Stimulated activated CD4-positive, alpha-beta T cell treated with anti-CD3 and anti-CD28 coated beads, Interleukin-2, amount 100 ng/mL, for 4 hours (primary cell): ENCODE data around the gene DTX2.
"Not testable (repeated sequence)": the region's sequence is repeated elsewhere in the genome, so short reads cannot be mapped to it uniquely, and the experiment has no call there.

ENCODE experiments used
- DNase-seq: peaks from one replicate; pipeline ENCODE4 v3.0.0-alpha.2; 2020; ENCODE audit warnings: low read depth

Gene DTX2

DNA sequence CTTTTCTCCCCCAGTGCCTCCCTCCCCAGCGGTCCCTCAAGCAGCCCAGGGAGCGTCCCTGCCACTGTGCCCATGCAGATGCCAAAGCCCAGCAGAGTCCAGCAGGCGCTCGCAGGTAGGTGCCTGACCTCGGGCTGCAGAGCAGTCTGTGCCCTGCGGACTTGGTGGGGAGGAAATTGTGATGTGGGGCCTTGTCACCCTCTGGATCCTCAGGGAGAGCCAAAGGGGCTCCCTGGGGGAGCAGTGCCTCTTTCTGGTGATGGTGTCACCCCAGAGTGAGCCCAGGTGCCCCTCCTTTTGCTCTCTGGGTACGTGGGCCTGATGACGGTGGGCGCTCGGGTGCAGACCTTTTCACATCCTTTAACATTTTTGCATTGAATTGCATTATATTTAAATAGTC, 30.6 kb downstream of the DTX2 start:
- not testable (repeated sequence) for DNase-seq

DNA sequence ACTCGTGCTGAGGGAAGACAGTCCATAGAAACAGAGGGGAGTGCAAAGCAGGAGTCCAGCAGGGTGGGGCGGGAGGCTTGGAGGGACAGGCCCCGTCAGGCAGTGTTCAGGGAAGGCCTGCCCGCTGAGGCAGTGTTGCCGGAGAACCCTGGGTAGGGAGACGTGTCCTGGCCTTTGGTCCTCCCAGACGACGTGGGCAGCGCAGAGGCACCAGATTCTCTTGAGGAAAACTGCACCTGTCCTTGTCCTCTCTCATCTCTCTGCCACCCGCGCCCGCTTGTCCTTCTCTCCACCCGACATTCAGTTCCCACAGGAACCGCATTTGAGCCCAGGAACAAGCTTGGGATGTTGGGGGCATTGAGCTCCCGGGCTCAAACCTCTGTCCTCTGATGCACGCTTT, 34.2 kb downstream of the DTX2 start:
- not testable (repeated sequence) for DNase-seq

DNA sequence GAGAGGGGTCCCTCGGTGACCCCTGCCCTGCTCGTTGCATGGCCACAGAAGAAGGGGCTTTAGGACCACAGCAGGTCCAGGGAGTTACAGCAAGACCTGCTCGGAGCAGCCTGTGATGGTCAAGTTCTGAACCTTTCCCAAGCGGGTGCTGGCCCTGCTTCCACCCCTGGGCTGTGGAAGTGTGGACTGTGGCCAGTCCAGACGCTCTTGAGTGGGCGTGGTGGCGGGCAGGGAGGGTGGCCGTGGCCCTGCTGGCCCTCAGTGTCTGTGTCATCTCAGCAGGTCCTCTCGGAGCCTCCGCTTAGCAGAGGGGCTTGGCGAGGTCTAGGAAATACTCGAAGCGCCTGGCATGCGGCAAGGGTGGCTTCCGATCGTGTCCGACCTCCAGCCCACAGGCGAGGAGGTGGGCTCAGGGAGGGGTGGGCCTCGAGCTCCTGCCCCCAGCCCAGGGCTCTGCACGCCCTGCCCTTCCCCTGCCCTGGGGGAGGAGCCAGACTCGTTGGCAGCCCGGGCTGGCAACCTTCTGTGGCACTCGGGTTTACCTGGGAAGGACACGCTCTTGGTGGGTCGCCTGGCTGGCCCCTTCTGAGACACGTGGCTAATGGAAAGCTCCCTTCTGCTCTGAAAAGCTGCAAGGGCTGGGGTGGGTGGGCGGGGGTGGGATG, 36.5 kb downstream of the DTX2 start:
- DNase-seq: not testable (repeated sequence)

DNA sequence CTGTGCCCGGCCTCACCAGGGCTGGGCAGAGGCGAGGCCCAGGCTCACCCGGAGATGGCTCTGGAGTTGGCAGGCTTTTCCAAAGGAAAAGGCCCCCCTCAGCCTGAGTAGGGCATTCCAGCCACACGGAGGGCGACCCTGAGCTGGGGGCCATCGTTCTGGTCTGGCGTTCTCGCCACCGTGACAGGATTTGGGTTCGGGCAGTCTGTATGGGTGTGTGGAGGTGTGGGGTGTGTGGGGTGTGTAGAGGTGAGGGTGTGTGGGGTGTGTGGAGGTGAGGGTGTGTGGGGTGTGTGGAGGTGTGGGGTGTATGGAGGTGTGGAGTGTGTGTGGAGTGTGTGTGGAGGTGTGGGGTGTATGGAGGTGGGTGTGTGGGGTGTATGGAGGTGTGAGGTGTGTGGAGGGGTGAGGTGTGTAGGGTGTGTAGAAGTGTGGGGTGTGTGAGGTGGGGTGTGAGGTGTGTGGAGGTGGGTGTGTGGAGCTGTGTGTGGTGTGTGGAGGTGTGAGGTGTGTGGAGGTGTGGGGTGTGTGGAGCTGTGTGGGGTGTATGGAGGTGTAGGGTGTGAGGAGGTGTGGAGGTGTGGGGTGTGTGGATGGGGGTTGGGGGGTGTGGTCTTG, 37.2 kb downstream of the DTX2 start:
- DNase-seq: not testable (repeated sequence)

DNA sequence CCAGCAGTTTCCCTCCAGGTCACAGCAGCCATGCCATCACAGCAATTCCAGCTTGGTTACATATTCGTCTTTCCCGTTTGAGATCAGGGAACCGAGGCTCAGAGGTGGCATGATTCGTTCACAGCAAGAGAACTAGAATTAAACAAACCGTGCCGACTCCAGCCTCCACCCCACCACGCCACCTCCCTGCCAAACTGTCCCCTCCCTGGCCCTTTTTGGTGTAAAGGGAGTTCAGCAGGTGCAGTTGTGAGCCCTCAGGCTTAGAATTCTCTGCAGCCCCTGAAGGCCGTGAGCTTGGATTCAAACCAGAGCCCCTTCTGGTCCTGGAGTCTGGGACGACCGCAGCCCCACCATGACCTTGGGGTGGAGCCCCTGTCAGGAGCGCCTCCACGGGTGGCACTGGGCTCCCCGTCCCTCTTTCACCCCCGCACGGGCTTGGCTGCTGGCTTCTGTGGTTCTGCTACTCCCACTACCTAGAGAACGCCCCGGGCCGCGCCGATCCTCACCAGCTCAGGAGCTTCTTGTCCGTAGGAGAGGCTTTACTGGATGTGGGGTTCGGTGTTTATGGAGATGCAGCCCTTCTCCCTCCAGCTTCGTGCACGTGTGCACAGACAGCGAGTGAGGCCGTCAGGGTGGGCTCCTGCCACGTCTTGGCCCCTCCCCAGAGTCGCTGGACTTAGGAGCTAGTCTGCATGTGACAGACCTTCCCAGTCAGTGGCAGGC, 37.9 kb downstream of the DTX2 start:
- not testable (repeated sequence) for DNase-seq

DNA sequence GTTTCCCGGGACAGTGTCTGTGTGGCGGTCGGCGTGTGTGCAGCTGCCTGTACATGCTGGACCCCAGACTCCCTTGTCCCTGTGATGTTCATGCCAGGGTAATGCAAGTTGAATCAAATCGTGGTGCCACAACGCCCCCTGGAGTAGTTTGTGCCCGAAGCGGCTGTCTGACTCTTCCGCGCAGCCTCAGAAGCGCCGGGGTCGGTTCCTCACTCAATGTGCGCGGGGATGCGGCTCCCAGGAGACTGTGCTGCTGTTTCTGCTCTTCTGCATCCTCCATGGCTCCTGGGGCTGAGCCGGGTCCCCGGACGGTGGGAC, 38.4 kb downstream of the DTX2 start:
- not testable (repeated sequence) for DNase-seq

DNA sequence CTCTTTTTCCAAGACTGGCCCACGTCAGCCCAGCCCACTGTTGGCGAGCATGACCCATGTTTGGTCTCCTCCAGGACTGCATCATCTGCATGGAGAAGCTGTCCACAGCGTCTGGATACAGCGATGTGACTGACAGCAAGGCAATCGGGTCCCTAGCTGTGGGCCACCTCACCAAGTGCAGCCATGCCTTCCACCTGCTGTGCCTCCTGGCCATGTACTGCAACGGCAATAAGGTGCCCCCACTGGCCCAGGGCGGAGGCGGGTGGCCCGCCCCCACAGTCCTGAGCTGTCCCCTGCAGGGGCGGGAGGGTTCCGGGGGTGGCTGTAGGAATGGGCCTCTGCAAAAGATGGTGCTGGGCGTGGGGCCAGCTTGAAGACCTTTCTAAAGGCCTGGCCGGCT, 40.7 kb downstream of the DTX2 start:
- not testable (repeated sequence) for DNase-seq

DNA sequence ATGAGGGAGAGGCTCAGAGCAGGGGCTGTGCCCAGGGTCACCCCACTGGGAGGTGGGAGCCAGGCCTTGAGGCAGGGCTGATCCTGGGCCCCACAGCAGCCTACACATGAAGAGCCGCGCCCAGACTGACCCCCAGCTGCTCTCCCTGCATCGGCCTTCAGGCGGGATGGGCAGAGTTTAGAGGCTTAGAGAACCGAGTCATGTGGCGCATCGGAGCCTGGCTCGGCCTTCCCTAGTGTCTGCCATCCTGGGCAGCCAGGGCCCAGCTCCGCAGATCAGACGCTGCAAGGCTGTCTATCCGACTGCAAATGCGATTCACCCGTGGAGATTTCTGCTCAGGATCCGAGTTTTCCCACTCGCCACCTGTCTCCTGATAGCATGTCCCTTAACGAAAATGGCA, 41.3 kb downstream of the DTX2 start:
- not testable (repeated sequence) for DNase-seq

DNA sequence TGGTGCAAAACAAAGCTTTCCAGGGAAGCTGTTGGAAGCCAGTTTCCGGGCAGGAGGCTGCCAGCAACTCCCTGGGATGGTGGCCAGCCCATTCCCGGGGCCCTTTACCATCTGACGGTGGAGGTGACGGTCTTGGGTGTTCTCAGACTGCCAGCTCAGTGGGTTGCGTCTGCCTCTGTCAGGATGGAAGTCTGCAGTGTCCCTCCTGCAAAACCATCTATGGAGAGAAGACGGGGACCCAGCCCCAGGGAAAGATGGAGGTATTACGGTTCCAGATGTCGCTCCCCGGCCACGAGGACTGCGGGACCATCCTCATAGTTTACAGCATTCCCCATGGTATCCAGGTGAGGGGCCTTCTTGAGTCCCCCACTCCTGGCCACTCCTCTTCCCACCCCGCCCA, 41.7 kb downstream of the DTX2 start:
- not testable (repeated sequence) for DNase-seq

DNA sequence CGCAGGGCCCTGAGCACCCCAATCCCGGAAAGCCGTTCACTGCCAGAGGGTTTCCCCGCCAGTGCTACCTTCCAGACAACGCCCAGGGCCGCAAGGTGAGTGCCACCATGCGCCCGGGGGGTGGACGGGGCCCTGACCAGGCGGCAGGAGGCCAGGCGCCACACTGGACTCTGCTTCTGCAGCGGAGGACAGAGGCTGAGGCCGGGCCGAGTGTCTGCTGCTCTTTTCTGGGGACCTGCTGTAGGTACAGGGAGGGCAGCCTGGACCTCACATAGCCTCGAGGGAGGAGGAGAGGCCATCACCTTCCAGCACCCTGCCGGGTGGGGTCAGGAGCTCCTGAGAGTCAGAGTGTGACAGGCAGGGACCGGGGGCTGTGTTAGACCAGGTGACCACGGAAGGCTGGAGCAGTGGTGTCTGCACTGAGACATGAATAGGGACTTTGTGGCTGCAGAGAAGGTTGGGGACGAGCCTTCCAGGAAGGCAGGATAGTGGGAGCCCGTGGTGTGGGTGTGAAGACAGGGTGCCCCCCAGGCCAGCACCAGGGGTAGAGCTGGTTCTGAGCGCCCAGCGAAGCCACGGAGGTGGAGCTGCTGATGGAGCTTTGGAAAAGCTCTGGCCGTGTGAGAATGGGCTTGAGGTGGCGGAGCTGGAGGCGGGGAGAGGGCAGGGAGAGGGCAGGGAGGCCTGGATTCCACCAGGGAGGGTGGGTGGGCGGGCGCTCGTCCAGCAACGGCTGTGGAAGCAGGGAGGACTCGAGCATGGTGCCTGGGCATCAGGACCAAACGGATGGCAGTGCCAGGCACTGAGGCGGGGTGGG, 43.0 kb downstream of the DTX2 start:
- DNase-seq: not testable (repeated sequence)

DNA sequence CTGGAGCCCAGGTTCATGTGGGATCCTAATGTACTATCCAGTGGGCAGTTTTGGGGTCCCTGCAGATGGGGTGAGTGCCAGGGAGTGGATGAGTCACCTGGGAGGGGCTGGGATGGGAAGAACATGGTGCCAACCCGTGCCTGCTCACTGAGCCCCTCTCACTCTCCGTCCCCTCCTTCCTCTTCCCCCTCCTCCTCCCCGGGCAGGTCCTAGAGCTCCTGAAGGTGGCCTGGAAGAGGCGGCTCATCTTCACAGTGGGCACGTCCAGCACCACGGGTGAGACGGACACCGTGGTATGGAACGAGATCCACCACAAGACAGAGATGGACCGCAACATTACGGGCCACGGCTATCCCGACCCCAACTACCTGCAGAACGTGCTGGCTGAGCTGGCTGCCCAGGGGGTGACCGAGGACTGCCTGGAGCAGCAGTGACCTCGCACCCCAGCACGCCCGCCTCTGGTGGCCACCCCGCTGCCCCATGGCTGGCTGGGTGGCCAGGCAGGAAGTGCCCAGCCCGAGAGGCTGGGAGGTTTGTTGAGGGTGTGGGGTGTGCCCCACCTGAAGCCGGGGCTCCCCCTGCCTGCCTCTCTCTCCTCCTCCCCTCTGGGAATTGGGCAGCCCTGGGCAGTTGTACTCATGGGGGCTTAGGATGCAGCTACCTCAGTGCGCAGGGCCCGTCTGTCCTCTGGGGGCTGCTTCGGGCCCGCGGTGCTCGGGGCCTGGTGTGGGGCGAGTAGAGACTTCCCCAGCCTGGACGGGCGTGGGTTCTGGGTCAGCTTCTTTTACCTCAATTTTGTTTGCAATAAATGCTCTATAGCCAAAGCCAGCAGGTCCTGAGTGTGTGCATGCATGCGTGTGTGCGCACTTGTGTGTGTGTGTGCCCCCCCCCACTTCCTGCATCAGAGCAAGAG, 43.9 kb downstream of the DTX2 start:
- DNase-seq: no peak

DNA sequence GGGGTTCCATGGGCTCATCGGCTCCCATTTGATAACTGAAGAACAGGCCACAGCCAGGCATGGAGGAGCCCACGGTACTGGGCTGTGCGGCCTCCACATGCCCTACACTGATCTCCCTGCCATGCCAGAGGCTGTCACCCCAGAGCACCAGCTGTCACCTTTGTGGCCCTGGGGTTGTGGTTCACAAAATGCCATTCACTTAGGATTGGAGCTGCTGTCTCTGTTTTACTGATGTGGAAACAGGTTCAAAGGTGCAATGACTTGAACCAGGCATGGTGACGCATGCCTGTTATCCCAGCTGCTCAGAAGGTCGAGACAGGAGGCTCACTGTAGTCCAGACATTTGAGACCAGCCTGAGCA, 44.6 kb downstream of the DTX2 start:
- DNase-seq: no peak

DNA sequence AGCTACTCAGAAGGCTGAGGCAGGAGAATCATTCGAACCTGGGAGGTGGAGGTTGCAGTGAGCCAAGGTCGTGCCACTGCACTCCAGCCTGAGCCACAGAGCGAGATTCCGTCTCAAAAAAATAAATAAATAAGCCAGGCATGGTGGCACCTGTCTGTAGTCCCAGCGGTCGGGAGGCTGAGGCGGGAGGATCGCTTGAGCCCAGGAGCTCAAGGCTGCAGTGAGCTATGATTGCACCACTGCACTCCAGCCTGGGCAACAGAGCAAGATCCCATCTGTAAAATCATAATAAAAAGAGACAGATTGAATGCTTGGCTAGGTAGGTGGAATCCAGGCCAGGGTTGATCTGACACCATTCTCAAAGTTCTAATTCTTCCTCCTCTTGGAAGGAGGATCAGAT, 45.1 kb downstream of the DTX2 start:
- not testable (repeated sequence) for DNase-seq

DNA sequence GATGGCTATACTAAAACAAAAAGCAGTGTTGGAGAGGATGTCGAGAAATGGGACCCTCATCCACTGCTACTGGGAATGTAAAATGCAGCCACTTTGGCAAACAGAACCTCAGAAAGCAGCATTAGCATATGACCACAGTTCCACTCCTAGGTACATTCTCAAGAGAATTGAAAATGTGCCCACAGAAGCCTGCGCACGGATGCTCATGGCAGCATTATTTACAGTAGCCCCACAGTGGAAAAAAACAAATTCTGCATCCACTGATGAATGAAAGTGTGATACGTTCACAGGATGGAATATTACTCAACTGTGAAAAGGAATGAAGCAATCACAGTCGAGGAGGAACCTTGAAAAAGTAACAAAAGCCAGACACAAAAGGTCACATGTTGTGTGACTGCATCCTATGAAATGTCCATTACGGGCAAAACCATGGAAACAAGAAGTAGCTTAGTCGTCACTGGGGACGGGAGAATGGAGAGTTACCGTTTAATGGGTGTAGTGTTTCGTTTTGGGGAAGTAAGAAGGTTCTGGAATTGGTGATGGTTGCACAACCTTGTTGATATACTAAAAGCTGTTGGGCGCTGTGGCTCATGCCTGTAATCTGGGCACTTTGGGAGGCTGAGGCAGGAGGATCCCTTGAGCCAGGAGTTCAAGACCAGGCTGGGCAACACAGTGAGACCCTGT, 46.4 kb downstream of the DTX2 start:
- DNase-seq: no peak

DNA sequence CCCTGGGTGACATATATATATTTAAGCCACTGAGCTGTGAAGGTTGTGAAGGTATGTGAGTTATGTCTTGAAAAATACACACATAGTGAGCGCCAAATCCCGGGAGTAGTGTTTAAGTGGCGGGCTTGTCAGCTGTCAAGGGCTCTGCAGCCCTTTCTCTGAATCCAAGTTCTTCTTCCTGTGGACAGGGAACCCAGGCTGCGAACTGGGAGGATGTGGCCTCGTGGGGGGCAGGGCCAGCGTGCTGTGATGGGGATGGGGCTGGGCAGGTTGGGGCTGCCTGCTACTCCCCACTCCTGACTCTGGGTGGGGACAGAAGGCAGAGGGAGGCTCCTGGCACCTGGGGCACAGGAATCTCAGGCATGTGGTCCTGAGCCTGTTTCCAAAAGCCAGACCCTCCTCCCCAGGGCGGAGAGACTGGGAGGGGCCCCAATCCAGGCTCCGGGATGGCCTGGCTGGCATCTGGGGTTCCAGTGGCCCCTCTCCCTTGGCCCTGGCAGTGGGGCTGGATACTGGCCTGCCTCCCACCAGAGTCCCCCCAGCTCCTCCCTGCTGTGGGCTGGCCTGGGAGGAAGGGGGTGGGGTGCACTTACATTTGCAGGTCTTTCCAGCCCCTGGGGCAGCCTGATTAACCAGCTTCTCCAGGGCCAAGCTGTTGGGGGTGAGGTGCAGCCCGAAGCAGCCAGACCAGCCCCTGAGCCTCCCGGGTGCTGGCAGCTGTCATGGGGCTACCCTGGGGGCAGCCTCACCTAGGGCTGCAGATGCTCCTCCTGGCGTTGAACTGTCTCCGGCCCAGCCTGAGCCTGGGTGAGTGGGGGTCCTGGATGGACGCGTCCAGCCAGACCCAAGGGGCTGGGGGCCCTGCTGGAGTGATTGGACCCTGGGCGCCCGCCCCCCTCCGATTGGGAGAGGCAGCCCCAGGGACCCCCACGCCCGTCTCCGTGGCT, 48.7 kb downstream of the DTX2 start, which contains the start of gene UPK3B:
TSS of gene UPK3B (plus strand) at position 622 of the 947 bp plus-strand sequence. CDS start at position 723, 101 bp downstream.
- DNase-seq: no peak

DNA sequence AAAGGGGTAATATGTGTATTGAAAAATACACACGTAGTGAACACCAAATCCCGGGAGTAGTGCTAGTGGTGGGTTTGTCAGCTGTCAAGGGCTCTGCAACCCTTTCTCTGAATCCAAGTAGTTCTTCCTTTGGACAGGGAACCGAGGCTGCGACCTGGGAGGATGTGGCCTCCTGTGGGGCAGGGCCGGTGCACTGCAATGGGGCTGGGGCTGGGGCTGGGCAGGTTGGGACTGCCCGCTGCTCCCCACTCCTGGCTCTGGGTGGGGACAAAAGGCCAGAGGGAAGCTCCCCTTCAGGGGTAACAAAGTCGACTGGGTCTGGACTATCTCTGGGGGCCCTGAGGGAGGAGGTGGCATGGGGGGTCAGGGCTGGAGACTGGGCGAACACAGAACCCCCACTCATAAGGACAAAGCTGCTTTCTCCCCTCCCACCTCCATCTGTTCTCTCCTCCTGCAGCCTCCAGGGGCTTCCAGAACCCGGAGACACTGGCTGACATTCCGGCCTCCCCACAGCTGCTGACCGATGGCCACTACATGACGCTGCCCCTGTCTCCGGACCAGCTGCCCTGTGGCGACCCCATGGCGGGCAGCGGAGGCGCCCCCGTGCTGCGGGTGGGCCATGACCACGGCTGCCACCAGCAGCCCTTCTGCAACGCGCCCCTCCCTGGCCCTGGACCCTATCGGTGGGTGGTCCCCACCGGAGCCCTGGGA, 49.8 kb downstream of the DTX2 start:
- DNase-seq: not testable (repeated sequence)

DNA sequence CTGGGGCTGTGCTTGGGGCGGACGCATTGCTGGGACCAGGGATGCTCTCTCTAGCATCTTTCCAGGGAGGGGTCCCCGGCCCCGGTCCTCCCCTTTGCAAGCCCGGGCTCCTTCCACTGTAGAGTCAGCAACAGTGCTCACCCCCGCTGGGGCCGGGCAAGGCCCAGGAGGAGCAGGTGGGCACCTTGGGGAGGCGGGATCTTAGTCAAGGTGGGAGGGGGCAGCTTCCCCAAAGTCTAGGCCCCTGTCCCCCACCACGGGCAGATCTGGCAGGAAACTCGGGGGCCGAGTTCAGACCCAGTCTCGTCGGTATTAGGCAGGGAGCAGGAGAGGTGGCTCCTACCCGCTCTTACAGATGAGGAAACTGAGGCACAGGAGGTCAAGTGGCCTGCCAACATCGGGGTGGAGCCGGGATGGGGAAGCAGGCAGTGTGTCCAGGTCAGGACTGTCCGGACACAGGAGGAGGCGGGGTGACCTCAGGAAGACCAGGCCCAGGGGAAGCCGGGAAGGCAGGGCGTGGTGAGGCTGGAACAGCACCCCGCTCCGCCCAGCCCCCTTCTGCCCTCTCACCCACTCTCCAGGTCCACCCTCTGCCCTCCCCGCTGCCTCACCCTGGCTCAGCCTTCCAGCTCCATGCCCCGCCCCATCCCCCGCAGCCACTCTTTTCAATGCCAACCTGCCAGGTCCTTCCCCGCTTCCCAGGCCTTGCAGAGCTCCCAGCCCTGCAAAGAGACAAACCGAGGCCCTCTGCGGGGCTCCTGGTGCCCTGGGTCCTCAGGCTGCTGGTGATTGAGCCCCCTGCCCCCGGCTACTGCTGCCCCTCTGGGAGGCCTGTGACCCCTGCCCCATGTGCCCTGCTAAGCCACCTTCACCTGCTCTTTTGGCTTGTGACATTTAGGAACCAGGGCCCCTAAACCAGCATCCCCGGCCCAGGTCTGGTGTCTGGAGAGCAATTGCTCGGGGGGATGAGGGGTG, 50.7 kb downstream of the DTX2 start:
- DNase-seq: not testable (repeated sequence)
